ENCODE results near the gene KIAA0930.

KIAA0930 gene

DNA sequence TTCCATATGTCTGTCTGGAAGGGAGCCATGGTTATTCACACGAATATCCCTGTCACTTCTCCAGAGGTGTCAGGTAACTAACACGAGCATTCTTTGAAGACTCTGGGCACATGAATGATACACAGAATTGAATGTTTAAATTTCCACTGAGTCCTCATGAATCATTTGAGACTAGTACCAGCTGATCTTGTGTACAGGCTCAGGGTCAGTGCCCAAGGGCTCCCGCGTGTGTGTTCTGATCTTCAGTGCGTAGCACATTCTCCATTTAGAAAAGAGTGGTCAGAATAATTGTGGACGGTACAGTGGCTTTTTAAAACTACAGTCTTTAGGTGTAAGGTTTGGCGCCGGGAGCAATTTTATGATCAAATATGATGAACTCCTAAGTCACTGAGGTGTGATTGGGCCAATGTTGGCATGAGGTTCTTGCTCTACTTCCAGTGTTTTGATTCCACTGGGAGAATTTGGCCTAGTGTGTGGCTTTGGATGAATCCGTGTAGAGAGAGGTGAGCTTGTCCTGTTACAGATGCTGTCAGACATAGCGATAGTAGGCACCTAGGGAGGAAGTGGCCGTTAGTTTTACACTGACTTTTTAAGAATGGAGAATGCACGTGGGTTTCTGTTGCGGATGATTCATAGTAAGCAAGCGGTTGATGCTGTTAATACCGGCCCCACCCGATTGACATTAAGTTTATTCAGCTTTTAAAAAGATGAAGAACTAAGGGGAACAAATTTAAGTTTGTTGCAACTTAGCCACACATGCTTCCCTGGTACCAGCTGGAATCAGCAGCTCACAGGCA, 54.8 kb downstream of the KIAA0930 start:
- CTCF ChIA-PET = interaction anchor here (1.0 to 1.1 kb wide), 2 partner anchors 11 to 23 kb away, joined by 4 to 8 read pairs; no protein-coding TSS in a partner anchor
- no peaks in the 10 kb centered on the region for H3K27me3 Mint-ChIP-seq
- no peak overlapping the region for H3K4me3 Mint-ChIP-seq
- H3K36me3 Mint-ChIP-seq = peaks cover 58% of the 10 kb centered on the region
- no peak for DNase-seq
- H3K9me3 Mint-ChIP-seq = no peaks in the 10 kb centered on the region
- H3K27ac Mint-ChIP-seq = peak overlapping the region; percentile 40
- H3K4me1 Mint-ChIP-seq = peaks cover 14% of the 10 kb centered on the region

DNA sequence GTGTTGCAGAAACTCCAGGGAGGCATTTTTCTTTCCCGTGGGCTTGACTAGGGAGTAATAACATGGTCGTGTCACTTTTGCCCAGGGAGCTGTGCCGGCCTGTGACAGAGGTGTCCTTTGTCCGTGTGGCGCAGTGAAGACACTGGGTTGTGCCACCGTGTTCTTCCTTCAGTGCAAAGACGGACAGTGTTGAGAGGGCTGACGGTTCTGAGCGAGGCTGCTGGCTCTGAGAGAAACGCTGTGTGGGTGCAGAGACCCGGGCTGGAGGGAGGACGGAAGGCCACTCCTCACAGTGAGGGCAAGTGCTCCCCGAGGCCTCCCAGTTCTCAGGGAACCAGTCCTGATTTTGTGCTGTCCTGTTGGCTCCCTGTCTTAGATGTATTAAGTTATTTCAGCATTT, 56.7 kb downstream of the KIAA0930 start:
- Mint-ChIP-seq H3K36me3 (peaks cover 74% of the 10 kb centered on the region), H3K9me3 (no peaks in the 10 kb centered on the region), H3K4me1 (peaks cover 31% of the 10 kb centered on the region), H3K4me3 (no peak overlapping the region), H3K27me3 (no peaks in the 10 kb centered on the region), H3K27ac (no peak overlapping the region)
- CTCF ChIA-PET = no interaction called here
- no peak for DNase-seq

- Mint-ChIP-seq H3K4me3 (no peak overlapping the region), H3K27ac (peak overlapping the region; percentile 55)
Measured at GRCh38 chr22:45181766-45182165, 58.9 kb downstream of the KIAA0930 start.

GRCh38 chr22:45181240-45181639, 59.5 kb downstream of the KIAA0930 start:
- H3K36me3 Mint-ChIP-seq = peaks cover 86% of the 10 kb centered on the region
- H3K4me3 Mint-ChIP-seq = no peak overlapping the region
- DNase-seq = no peak
- no peaks in the 10 kb centered on the region for H3K27me3 Mint-ChIP-seq
- peaks cover 57% of the 10 kb centered on the region for H3K4me1 Mint-ChIP-seq
- H3K9me3 Mint-ChIP-seq = no peaks in the 10 kb centered on the region
- CTCF ChIA-PET = no interaction called here
- peak overlapping the region; percentile 55 for H3K27ac Mint-ChIP-seq

More at GRCh38 chr22:45181766-45182165, 58.9 kb downstream of the KIAA0930 start:
- CTCF ChIA-PET = no interaction called here
- Mint-ChIP-seq H3K9me3 (no peaks in the 10 kb centered on the region), H3K27me3 (no peaks in the 10 kb centered on the region), H3K4me1 (peaks cover 52% of the 10 kb centered on the region), H3K36me3 (peaks cover 82% of the 10 kb centered on the region)
- DNase-seq = no peak

- Mint-ChIP-seq H3K4me3 (no peak overlapping the region), H3K27ac (peak overlapping the region; percentile 86), H3K4me1 (peaks cover 61% of the 10 kb centered on the region), H3K27me3 (no peaks in the 10 kb centered on the region), H3K9me3 (no peaks in the 10 kb centered on the region), H3K36me3 (peaks cover 86% of the 10 kb centered on the region)
- DNase-seq = no peak
- CTCF ChIA-PET = interaction anchor here (1.2 kb wide), 1 partner anchor 82 kb away, joined by 4 read pairs; no protein-coding TSS in a partner anchor
Measured at GRCh38 chr22:45180146-45180679, 60.5 kb downstream of the KIAA0930 start.

GRCh38 chr22:45179276-45180049, 61.2 kb downstream of the KIAA0930 start:
- H3K4me1 Mint-ChIP-seq = peaks cover 69% of the 10 kb centered on the region
- DNase-seq = peak; percentile 57
- H3K27me3 Mint-ChIP-seq = no peaks in the 10 kb centered on the region
- H3K9me3 Mint-ChIP-seq = no peaks in the 10 kb centered on the region
- H3K4me3 Mint-ChIP-seq = peak overlapping the region; percentile 2
- H3K36me3 Mint-ChIP-seq = peaks cover 87% of the 10 kb centered on the region
- CTCF ChIA-PET = interaction anchor here (1.2 kb wide), 1 partner anchor 82 kb away, joined by 4 read pairs; no protein-coding TSS in a partner anchor
- peak overlapping the region; percentile 86 for H3K27ac Mint-ChIP-seq

DNA sequence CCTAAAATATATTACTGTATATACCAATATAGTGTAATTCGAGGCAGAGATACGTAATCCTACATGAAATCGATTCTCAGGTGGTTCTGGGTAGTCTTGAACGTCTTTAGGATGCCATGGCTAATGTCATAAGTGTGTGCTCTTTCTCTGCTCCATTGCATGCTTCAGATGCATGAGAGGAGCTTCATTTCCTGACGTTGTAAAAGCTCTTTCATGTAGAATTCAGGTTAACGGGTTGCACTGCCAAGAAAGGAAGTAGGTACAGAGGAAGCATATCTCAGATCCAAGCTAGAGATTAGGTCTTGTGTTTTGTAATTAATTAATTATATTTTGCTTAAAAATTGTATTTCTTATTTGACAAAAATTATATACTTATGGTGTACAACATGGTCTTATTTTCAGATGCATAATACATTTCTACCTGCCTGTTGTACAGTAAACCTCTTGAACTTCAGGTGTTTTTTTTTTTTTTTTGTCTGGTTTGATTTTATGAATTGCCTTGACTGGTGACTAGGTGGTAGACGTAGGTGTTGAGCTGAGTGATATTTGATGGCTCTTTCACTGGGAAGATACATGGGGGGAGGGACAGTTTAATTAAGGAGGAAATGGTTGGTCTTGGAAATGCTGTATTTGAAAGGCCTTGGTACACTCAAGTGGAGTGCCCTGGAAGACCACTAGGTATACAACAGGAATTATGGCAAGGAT, 67.7 kb downstream of the KIAA0930 start:
- peak overlapping the region; percentile 42 for H3K4me3 Mint-ChIP-seq
- H3K36me3 Mint-ChIP-seq = peaks cover 89% of the 10 kb centered on the region
- CTCF ChIA-PET = interaction anchor here (1.5 to 1.6 kb wide), 2 partner anchors 9 to 35 kb away, joined by 3 to 4 read pairs; partner anchors contain the start of gene NUP50
- no peaks in the 10 kb centered on the region for H3K9me3 Mint-ChIP-seq
- H3K27me3 Mint-ChIP-seq = no peaks in the 10 kb centered on the region
- peaks cover 93% of the 10 kb centered on the region for H3K4me1 Mint-ChIP-seq
- no peak for DNase-seq
- peak overlapping the region; percentile 87 for H3K27ac Mint-ChIP-seq

DNA sequence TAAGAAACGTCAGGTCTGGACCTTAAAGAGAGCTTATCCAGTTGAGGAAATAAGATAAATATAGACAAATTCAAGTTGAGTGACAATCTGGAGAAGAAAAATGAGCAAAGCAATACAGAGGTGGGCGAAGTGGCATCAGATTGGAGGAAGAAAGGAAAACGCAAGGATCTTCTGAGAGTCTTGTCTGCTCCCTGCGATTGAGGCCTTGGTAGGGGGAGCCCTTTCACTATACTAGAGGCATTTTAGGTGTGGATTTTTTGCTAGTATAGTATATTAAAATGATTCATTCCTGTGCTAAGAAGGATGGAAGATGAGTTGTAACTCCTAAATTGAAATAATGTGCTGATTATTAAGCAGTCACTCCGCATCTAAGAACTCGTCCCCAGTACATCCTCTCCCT, 68.9 kb downstream of the KIAA0930 start:
- peak overlapping the region; percentile 85 for H3K27ac Mint-ChIP-seq
- H3K4me3 Mint-ChIP-seq = peak overlapping the region; percentile 14
- CTCF ChIA-PET = interaction anchor here (1.3 kb wide), 1 partner anchor 38 kb away, joined by 3 read pairs; no protein-coding TSS in a partner anchor
- H3K4me1 Mint-ChIP-seq = peaks cover 89% of the 10 kb centered on the region
- DNase-seq = no peak
- H3K27me3 Mint-ChIP-seq = no peaks in the 10 kb centered on the region
- no peaks in the 10 kb centered on the region for H3K9me3 Mint-ChIP-seq
- H3K36me3 Mint-ChIP-seq = peaks cover 85% of the 10 kb centered on the region

DNA sequence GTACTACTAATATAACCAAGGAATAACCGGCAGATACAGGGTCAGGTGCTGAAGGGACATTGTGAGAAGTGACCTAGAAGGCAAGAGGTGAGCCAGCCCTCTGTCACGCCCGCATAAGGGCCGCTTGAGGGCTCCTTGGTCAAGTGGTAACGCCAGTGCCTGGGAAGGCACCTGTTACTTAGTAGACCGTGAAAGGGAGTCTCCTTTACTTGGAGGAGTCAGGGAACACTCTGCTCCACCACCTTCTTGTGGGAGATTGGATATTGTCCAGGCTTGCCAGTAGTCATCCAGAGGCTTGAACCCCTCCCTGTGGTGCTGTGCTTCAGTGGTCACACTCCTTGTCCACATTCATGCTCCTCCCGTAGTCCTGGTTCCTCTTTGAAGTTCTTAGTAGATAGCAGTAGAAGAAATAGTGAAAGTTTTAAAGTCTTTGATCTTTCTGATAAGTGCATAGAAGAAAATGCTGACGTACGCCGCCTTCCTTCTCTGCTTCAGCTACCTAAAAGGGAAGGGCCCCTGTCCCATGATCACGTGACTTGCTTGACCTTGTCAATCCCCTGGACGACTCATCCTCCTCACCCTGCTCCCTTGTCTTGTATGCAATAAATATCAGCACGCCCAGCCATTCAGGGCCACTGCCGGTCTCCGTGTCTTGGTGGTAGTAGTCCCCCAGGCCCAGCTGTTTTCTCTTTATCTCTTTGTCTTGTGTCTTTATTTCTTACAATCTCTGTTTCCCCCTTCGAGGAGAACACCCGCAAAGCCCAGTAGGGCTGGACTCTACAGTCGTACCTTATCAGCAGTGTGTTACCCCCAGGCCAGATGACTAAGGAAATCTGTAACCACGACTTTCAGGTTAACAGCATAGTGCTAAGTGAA, 70.9 kb downstream of the KIAA0930 start:
- DNase-seq = peak; percentile 48
- H3K27ac Mint-ChIP-seq = peak overlapping the region; percentile 86
- H3K4me3 Mint-ChIP-seq = peak overlapping the region; percentile 25
- CTCF ChIA-PET = interaction anchor here (1.0 kb wide), 1 partner anchor 10 kb away, joined by 3 read pairs; no protein-coding TSS in a partner anchor
- peaks cover 84% of the 10 kb centered on the region for H3K4me1 Mint-ChIP-seq
- no peaks in the 10 kb centered on the region for H3K9me3 Mint-ChIP-seq
- peaks cover 79% of the 10 kb centered on the region for H3K36me3 Mint-ChIP-seq
- no peaks in the 10 kb centered on the region for H3K27me3 Mint-ChIP-seq

- Mint-ChIP-seq H3K4me3 (no peak overlapping the region), H3K27me3 (no peaks in the 10 kb centered on the region), H3K9me3 (no peaks in the 10 kb centered on the region), H3K4me1 (peaks cover 69% of the 10 kb centered on the region), H3K27ac (no peak overlapping the region), H3K36me3 (peaks cover 65% of the 10 kb centered on the region)
- CTCF ChIA-PET = interaction anchor here (0.7 to 1.1 kb wide), 2 partner anchors 41 to 66 kb away, joined by 3 read pairs; no protein-coding TSS in a partner anchor
- no peak for DNase-seq
Measured at GRCh38 chr22:45166932-45167331, 73.8 kb downstream of the KIAA0930 start.

DNA sequence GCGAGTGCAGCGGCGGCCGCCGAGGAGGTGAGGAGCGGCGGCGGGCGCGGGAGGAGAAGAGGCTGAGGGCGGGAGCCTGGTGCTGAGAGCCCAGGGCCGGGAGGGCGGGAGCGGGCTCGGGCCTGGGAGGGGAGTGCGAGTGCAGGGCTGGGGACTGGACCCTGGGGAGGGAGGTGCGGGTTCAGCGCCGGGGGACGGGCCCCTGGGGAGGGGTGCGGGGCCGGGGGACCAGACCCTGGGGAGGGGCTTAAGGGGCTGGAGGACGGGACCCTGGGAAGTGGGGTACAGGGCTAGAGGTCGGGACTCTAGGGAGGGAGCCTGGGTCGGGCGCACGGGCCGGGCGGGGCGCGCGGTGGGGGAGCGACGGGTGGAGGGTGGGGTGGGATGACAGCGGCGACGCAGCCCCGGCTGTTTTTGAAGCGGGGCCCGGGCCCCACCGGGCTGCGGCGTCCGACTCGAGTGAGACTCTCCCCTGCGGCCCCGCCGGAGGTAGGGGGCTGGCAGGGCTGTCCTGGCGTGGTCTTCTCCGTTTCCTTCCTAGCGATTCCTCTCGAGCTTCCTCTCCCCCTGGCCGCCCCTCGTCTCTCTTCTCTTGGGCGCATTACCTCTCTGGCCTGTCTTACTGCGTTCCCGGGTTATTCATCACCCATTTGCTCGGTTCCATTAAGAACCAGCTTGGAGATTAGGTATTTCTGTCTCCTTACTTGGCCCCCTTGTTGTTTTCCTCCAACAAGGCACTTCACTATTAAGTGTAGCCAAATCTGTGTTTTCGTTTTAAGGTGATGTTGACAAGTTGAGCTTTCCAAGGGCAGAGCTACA, 76.2 kb downstream of the KIAA0930 start:
- Mint-ChIP-seq H3K9me3 (no peaks in the 10 kb centered on the region), H3K36me3 (peaks cover 48% of the 10 kb centered on the region), H3K4me1 (peaks cover 66% of the 10 kb centered on the region), H3K27ac (peak overlapping the region; percentile 94), H3K4me3 (peak overlapping the region; percentile 95), H3K27me3 (no peaks in the 10 kb centered on the region)
- CTCF ChIA-PET = interaction anchor here (0.9 to 1.7 kb wide), 3 partner anchors 8 to 63 kb away, joined by 3 to 8 read pairs (median 5); no protein-coding TSS in a partner anchor
- peak; percentile 59 for DNase-seq

Measured in activated naive CD4-positive, alpha-beta T cell treated with anti-CD3 and anti-CD28 coated beads, Interleukin-2, amount 10 ng/mL, durations not matched to agents 7 days and 5 days (primary cell).